GM23248 (cell line): ENCODE data around the gene FLRT1. TPM values are rescaled to one million over a fixed set of nuclear protein-coding genes. Genes with fewer than 3 reads are reported as not detected.

Experiments used
- DNase-seq: peaks from one replicate; pipeline ENCODE4 v3.0.0-alpha.2; 2015
- H2AFZ ChIP-seq: fragments of 200-600 bp; sonication (generic); 2 replicates; pipeline ENCODE4 v1.6.1; 2016; ENCODE audit warnings: antibody characterized with exemption
- H3F3A ChIP-seq: fragments of 200-600 bp; sonication (generic); 2 replicates; pipeline ENCODE4 v1.6.1; 2016; ENCODE audit warnings: mild to moderate bottlenecking, antibody characterized with exemption, mixed run types; ENCODE audit not compliant: insufficient read depth
- H3K27ac ChIP-seq: fragments of 200-600 bp; sonication (generic); 2 replicates; pipeline ENCODE4 v1.5.1; 2016; ENCODE audit warnings: mild to moderate bottlenecking
- H3K27me3 ChIP-seq: fragments of 200-600 bp; sonication (generic); replicated peaks from 2 replicates; pipeline ENCODE4 v1.6.1; 2016; ENCODE audit warnings: mild to moderate bottlenecking; ENCODE audit not compliant: insufficient read depth
- H3K36me3 ChIP-seq: fragments of 200-600 bp; sonication (generic); 2 replicates; pipeline ENCODE4 v1.6.1; 2016; ENCODE audit warnings: low read depth, mild to moderate bottlenecking
- H3K4me1 ChIP-seq: fragments of 200-600 bp; sonication (generic); 2 replicates; pipeline ENCODE4 v1.6.1; 2016; ENCODE audit warnings: mild to moderate bottlenecking; ENCODE audit not compliant: insufficient read depth
- H3K4me2 ChIP-seq: fragments of 200-600 bp; sonication (generic); one replicate; pipeline ENCODE4 v1.6.1; 2016; ENCODE audit warnings: mild to moderate bottlenecking; ENCODE audit not compliant: unreplicated experiment
- H3K4me3 ChIP-seq: fragments of 200-600 bp; sonication (generic); 2 replicates; pipeline ENCODE4 v1.5.1; 2016; ENCODE audit warnings: mild to moderate bottlenecking
- H3K79me2 ChIP-seq: fragments of 200-600 bp; sonication (generic); 2 replicates; pipeline ENCODE4 v1.6.1; 2016; ENCODE audit warnings: mild to moderate bottlenecking; ENCODE audit not compliant: insufficient read depth
- H3K9ac ChIP-seq: fragments of 200-600 bp; sonication (generic); 2 replicates; pipeline ENCODE4 v1.6.1; 2016; ENCODE audit warnings: mild to moderate bottlenecking
- H3K9me2 ChIP-seq: fragments of 200-600 bp; sonication (generic); 2 replicates; pipeline ENCODE4 v1.6.1; 2016; ENCODE audit warnings: mixed run types, mild to moderate bottlenecking, moderate library complexity; ENCODE audit not compliant: insufficient read depth
- H3K9me3 ChIP-seq: fragments of 200-600 bp; sonication (generic); one replicate; pipeline ENCODE4 v1.6.1; 2017; ENCODE audit warnings: low read depth
- H4K20me1 ChIP-seq: fragments of 200-600 bp; sonication (generic); 2 replicates; pipeline ENCODE4 v1.6.0; 2016; ENCODE audit not compliant: insufficient read depth
- EZH2 ChIP-seq: fragments of 200-600 bp; sonication (generic); IDR thresholded peaks from 2 replicates; pipeline ENCODE4 v1.6.1; 2018; ENCODE audit warnings: antibody characterized with exemption, mild to moderate bottlenecking; ENCODE audit not compliant: insufficient read depth, poor library complexity, severe bottlenecking
- EZH2phosphoT487 ChIP-seq: fragments of 200-600 bp; sonication (generic); IDR thresholded peaks from 2 replicates; pipeline ENCODE4 v1.6.1; 2018; ENCODE audit warnings: antibody characterized with exemption, moderate library complexity, mild to moderate bottlenecking, low read depth; ENCODE audit not compliant: insufficient read depth
- WGBS, 2 experiments: methylation state at CpG; one replicate each; pipeline ENCODE4 v1.1.6; 2015 to 2017; ENCODE audit warnings: low lambda C conversion rate in 2 of 2, low coverage in 1 of 2; ENCODE audit errors: missing lambda C conversion rate in 2 of 2; 5-methylcytosine and 5-hydroxymethylcytosine counted together
- in situ Hi-C: fragments of 300-500 bp; cut with MboI; formaldehyde crosslinking; loops from 2 replicates; pipeline ENCODE4 v1.15.0; 2020
- polyA plus RNA-seq: library from polyadenylated mRNA; unstranded; fragments of >200 nt; fragmentation: Nextera tagmentation; extraction: Ambion mirVana; gene quantifications from 2 replicates; pipeline ENCODE4 v1.2.1, GENCODE V29; 2016
- total RNA-seq: library from RNA; depleted of rRNA; stranded (reverse); fragments of >200 nt; shearing (Covaris generic); gene quantifications from 2 replicates; pipeline ENCODE4 v1.2.3, GENCODE V29; 2014

Gene FLRT1
- total and polyA plus RNA-seq, 2 experiments from 2014 or later = 0.09 to 0.22 TPM

GRCh38 chr11:63993100-63993499, 42.6 kb upstream of the FLRT1 start:
- Histone ChIP-seq H3K4me3 (no peak overlapping the region), H3K9me3 (no peaks in the 10 kb centered on the region), H2AFZ (no peak overlapping the region), H3K4me2 (no peak overlapping the region), H4K20me1 (no peaks in the 10 kb centered on the region), H3K27ac (no peak overlapping the region), H3K9ac (no peak overlapping the region), H3K27me3 (no peaks in the 10 kb centered on the region), H3K9me2 (no peaks in the 10 kb centered on the region), H3F3A (no peaks in the 10 kb centered on the region), H3K36me3 (no peaks in the 10 kb centered on the region; the same call in 1 of the 2 replicates), H3K79me2 (peaks cover 49% of the 10 kb centered on the region), H3K4me1 (no peaks in the 10 kb centered on the region)
- no peak for DNase-seq
- TF ChIP-seq EZH2 (no peak), EZH2phosphoT487 (no peak)
- WGBS, 2 experiments = 89 to 93% methylated on average over 4 to 5 of the region's 5 CpGs
- in situ Hi-C loops = no loop called here

- TF ChIP-seq EZH2phosphoT487 (no peak), EZH2 (no peak)
These were observed 41.7 kb upstream of the FLRT1 start for GRCh38 chr11:63993993-63994392.

GRCh38 chr11:63996512-63996911, 39.2 kb upstream of the FLRT1 start:
- H3K79me2 ChIP-seq = peaks cover 21% of the 10 kb centered on the region
- no peaks in the 10 kb centered on the region for H3K9me2 ChIP-seq
- in situ Hi-C loops = no loop called here
- DNase-seq = no peak
- H3K9me3 ChIP-seq = no peaks in the 10 kb centered on the region
- no peak overlapping the region for H3K4me3 ChIP-seq
- H3K27ac ChIP-seq = no peak overlapping the region
- no peak overlapping the region for H2AFZ ChIP-seq
- H3K4me2 ChIP-seq = no peak overlapping the region
- H3K4me1 ChIP-seq = peaks cover 4% of the 10 kb centered on the region
- WGBS, 2 experiments = 93% methylated on average over 15 to 18 of the region's 18 CpGs
- no peaks in the 10 kb centered on the region; the same call in 1 of the 2 replicates for H3K36me3 ChIP-seq
- no peaks in the 10 kb centered on the region for H3F3A ChIP-seq
- no peaks in the 10 kb centered on the region for H4K20me1 ChIP-seq
- TF ChIP-seq EZH2phosphoT487 (no peak), EZH2 (no peak)
- no peaks in the 10 kb centered on the region for H3K27me3 ChIP-seq
- no peak overlapping the region for H3K9ac ChIP-seq

More at GRCh38 chr11:63993993-63994392, 41.7 kb upstream of the FLRT1 start:
- in situ Hi-C loops = no loop called here
- Histone ChIP-seq H2AFZ (no peak overlapping the region), H3K4me3 (no peak overlapping the region), H3K79me2 (peaks cover 40% of the 10 kb centered on the region), H3K9me2 (no peaks in the 10 kb centered on the region), H4K20me1 (no peaks in the 10 kb centered on the region), H3K4me1 (no peaks in the 10 kb centered on the region), H3K27ac (no peak overlapping the region), H3K27me3 (no peaks in the 10 kb centered on the region), H3K9ac (no peak overlapping the region), H3K9me3 (no peaks in the 10 kb centered on the region), H3K4me2 (no peak overlapping the region), H3F3A (no peaks in the 10 kb centered on the region), H3K36me3 (no peaks in the 10 kb centered on the region; the same call in 1 of the 2 replicates)
- WGBS, 2 experiments = 63 to 71% methylated on average over 6 of the region's 6 CpGs
- no peak for DNase-seq

GRCh38 chr11:63997104-63997700, 38.5 kb upstream of the FLRT1 start:
- Histone ChIP-seq H3K4me3 (no peak overlapping the region), H3K36me3 (no peaks in the 10 kb centered on the region; the same call in 1 of the 2 replicates), H3K9me3 (no peaks in the 10 kb centered on the region), H3K9ac (no peak overlapping the region), H3K4me2 (no peak overlapping the region), H3K9me2 (no peaks in the 10 kb centered on the region), H2AFZ (no peak overlapping the region), H4K20me1 (no peaks in the 10 kb centered on the region), H3K27ac (no peak overlapping the region), H3K79me2 (0 out of 2 replicates have a peak, but pooled peaks cover 14% of the 10 kb centered on the region), H3K27me3 (no peaks in the 10 kb centered on the region), H3F3A (no peaks in the 10 kb centered on the region), H3K4me1 (peaks cover 4% of the 10 kb centered on the region)
- WGBS, 2 experiments = 93 to 95% methylated on average over 26 to 27 of the region's 27 CpGs
- TF ChIP-seq EZH2phosphoT487 (no peak), EZH2 (no peak)
- no peak for DNase-seq
- in situ Hi-C loops = no loop called here
